Neural progenitor cell (in vitro differentiated cells): ENCODE measurements around the gene ADAMTS6.

ENCODE experiments used
- CTCF ChIP-seq: fragments of 200-600 bp; sonication (generic); IDR thresholded peaks from 2 replicates; pipeline ENCODE4 v1.5.1; 2017; ENCODE audit warnings: antibody characterized with exemption, mild to moderate bottlenecking
- EZH2 ChIP-seq: fragments of 200-600 bp; sonication (generic); IDR thresholded peaks from 2 replicates; pipeline ENCODE4 v1.6.1; 2017; ENCODE audit warnings: antibody characterized with exemption, mild to moderate bottlenecking, moderate library complexity
- EZH2phosphoT487 ChIP-seq: fragments of 200-600 bp; sonication (generic); IDR thresholded peaks from 2 replicates; pipeline ENCODE4 v1.6.1; 2017; ENCODE audit warnings: antibody characterized with exemption

- TF ChIP-seq EZH2 (no peak), CTCF (no peak), EZH2phosphoT487 (no peak)
These were observed 2.2 kb downstream of the ADAMTS6 start for GRCh38 chr5:65479527-65479926.
